Globus pallidus (tissue), 1 donor: Measurements from ENCODE around the gene SPAG5.

Experiments used
- DNase-seq: peaks from one replicate; pipeline ENCODE4 v3.0.0-alpha.2; 2015; ENCODE audit warnings: low spot score

SPAG5 gene

DNA sequence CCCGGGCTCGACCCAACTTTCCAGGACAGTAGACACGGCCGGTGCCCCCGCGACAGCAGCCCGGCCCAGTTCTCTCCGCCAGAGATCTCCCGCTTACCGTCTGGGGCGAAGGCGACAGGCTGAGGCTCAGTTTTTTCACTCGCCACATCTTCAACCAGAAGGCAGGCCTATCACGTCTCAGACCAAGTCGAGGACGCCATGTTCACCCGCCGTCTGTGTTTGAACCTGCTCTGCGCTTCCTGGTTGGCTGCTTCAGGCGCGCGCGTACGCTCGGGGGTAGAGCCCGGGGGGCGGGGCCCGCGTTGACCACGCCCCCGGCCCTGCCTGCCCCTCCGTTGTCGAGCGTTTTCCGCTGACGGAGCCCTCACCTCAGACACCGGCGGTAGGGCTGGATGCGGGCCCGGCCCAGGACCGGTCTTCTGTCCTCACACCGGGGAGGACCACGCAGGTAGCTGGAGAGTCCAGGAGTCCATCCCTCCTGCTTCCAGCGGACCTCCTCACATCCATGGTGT is at the start of gene SPAG5:
Gene SPAG5 (minus strand): TSS at position 227 of the 512 bp plus-strand sequence. CDS start 79 bp downstream, at position 148.
- DNase-seq: peak; percentile 88

DNA sequence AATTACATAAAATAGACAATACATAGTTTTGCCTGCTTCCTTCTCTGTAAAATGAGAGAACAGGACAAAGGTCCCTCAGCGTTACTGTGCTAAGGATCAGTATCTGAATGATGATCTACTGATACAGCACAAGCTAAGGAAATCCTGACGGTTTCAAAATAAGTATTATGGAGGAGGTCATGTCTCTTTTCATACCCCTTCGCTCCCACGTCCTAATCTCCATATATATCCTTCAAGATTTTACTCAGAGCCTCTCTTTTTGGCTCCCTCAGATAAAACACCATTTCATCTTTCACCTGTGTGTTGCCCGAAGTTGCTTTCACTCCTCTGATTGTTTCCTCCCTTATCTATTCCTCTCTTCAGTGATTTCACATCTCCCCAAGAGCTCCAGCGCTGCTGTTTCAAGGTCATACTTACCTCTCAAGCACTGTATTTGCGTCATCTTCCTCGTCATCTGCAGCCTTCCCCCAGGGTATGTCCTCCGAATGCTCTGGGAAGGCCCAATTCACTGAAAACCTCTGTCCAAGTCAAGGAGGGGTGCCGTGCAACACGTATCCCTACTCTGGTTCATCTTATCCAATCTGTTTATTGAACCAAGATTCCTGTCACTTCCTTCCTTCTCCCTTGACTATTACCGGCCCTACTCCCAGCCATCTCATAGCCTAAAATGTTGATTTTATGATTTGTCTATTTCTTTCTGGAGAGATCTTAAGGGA is 47.4 kb upstream of the SPAG5 start:
- no peak for DNase-seq

DNA sequence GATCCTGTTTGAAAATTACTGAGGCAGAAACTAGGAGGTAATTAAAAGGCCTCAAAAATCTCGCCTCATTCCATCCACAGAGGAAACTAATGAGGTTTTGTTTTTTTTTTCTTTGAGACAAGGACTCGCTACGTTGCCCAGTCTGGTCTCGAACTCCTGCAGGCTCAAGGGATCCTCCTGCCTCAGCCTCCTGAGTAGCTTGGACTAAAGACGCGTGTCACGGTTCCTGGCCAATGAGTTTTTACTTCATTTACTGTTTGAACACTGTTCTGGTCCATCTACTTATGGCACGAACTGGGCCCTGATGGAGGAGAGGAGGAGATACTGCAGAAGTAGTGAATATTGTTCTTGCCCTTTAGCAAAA is 46.7 kb upstream of the SPAG5 start:
- DNase-seq: no peak

GRCh38 chr17:28644787-28645575 is 46.2 kb upstream of the SPAG5 start, which contains the start of gene BLTP2:
BLTP2 (minus strand) TSS chr17:28645158; CDS start chr17:28645056, 102 bp downstream.
- peak; percentile 95 for DNase-seq

- DNase-seq: peak; percentile 34
These were observed 45.4 kb upstream of the SPAG5 start for GRCh38 chr17:28643983-28644786.

DNA sequence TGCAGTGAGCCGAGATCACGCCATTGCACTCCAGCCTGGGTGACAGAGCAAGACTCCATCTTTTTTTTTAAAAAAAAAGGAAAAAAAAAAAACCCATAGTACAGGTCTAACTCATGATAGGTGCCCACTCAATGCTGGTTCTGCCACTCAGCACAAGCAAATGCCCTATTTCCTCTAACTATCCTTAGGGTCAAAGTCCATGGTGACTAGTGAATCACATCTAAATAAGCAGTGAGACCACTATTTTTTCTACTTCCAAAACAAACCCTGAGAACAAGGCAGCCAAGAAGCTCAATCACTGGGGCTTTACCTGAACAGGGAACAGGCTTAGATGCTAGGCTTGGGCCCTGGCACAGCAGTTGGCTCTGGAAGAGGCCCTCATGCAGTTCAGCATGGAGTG is 42.8 kb upstream of the SPAG5 start:
- no peak for DNase-seq

- no peak for DNase-seq
These were observed 36.7 kb upstream of the SPAG5 start for GRCh38 chr17:28635506-28635905.

DNA sequence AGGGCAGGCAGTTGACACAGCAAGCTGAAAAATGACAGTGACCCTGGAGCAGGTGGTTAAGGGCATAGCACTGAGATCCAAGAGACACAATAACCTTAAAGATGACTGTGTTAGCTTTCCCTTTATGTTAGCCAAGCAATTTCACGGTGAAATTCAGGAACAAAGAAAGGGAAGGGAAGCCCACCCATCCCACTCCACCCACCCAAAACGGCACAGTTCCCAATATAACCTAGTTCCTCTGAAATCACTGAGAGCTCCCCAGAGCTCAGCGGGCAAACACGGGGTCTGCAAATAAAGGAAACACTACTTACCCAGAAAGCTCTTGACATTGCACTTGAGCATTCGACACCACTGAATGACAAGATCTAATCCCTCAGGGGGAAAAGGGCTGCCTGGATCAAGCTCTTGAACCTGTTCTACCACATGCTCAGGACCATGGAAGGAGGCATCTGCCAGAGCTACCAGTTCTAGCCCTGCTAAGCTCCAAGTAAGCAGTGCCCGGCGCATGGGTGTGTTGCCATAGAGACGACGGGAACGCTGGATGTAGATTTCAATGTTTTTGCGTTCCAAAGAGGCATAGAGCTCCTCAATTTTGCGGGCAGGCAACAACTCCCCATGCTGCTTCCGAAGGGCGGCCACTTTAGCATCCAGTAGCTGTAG is 35.5 kb upstream of the SPAG5 start:
- DNase-seq: no peak

- DNase-seq: peak; percentile 24
These were observed 28.0 kb upstream of the SPAG5 start for GRCh38 chr17:28626818-28627217.

DNA sequence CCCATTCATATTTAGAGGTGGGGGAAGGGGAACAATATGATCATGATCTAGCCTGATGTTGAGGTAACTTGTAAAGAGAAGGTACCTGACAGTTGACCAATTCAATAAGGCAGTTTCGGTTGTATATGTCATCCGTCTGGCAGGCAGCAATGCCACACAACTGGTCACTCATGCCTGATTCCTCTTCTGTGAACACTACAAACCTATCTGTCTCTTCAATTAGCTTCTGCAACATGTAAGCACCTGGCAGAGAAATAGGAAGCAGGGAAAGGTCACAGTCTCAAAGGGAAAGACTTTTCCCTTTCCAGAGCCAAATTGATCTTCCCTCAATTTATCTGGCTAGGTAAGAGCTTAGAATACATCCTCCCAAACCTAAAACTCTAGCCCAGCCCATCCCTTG is 25.3 kb upstream of the SPAG5 start:
- no peak for DNase-seq

DNA sequence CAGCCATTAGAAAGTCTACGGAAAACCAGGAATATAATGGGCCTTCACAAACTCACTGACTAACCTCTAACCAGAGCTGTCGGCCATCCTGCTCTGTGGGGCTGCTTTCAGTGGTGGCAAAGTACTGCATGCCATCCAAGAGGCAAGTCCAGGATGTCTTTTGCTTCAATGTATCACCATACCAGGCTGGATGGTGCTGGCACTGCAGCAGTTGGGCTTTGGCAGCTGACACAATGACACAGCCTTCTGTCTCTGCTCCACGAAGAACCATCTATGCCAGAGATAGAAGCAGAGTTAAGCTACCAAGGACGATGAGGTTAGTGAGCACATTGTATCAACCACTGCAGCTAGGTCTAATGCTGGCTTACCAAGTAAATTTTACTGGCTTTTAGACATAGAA is 24.9 kb upstream of the SPAG5 start:
- DNase-seq: no peak

- DNase-seq: no peak
These were observed 23.4 kb upstream of the SPAG5 start for GRCh38 chr17:28622186-28622585.

DNA sequence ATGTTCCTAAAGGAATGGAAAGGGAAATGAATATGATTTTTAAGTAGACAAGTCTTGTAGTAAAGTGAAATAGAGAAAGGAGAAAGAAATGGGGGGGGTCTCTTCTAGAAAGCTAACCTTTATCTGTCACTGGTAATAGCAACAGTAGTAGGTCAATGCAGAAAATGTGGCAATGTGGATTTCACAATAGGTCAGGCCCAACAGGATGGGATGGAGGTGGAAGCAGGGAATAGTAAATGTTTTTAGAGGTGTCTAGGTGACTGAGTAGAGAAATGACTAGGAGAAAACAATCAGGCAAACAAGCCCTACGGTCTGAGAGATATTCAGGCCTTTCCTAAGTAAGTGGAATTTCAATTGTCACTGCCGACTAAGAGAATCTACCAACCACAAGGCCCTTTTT is 21.2 kb upstream of the SPAG5 start:
- DNase-seq: no peak

- DNase-seq: no peak
These were observed 19.6 kb upstream of the SPAG5 start for GRCh38 chr17:28618464-28618863.

DNA sequence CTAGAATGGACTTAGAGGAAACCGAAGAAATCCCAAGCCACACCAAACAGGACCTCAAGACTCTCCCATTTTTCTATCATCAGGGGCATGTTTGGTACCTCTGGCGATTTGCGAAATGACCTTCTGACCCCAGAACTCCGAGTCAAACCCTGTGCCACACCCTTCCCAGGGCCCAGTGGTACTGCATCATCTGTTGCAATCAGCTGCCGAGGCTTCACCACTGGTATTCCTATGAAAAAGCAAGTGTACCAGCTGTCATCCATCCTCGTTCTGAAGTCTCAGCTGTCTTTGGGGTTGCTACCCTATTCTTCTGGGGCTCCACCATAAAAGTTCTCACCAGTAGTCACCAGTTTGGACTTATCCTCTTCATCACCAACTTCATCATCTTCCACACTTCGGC is 17.5 kb upstream of the SPAG5 start:
- no peak for DNase-seq

GRCh38 chr17:28615260-28615940 is 16.6 kb upstream of the SPAG5 start:
- no peak for DNase-seq

- no peak for DNase-seq
These were observed 15.1 kb upstream of the SPAG5 start, which contains the start of gene RSKR for GRCh38 chr17:28613931-28614381. RSKR (minus strand) TSS chr17:28614185; CDS start chr17:28614161, 24 bp downstream.

DNA sequence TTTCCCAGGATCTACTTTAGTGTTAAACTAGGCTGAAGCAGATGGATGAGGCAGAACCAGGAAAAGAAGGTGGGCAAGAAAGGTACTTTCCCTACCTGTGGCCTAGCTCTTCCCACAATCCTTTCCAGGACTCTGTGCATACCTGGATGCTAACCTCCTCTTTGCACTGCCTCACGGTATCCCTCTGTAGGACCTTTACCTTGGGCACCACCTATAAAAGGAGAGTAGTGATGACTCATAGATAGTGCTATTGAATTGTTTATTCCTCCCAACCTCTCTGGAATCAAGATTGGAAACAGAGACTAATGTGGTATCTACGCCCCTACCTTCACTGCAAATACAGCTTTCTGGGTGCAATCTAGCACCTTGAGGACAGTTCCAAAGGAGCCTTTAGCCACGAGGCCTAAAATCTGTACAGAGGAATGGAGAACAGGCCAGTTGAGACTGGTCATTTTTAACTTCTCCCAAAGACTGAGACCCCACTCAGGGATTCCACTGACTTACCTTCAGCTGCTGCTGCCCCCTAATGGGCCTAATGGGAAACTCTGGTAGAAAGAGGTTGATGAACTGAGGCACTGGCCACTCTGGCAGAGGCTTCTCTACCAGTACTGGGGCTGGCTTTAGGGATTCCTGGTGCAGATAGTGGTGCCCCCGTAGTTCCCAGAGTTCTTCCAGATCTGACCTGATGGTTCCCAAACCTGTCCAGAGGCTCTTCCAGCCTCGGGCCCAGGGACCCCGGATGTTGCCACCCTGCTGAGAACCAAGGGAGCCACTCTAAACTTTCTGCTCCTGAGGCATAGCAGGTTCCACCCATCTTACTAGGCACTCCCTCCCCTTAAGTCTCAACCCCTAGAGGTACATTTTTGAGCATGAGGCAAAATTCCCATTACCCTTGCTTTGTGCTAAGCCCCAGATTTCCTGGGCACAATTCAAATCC is 14.4 kb upstream of the SPAG5 start:
- peak; percentile 29 for DNase-seq

DNA sequence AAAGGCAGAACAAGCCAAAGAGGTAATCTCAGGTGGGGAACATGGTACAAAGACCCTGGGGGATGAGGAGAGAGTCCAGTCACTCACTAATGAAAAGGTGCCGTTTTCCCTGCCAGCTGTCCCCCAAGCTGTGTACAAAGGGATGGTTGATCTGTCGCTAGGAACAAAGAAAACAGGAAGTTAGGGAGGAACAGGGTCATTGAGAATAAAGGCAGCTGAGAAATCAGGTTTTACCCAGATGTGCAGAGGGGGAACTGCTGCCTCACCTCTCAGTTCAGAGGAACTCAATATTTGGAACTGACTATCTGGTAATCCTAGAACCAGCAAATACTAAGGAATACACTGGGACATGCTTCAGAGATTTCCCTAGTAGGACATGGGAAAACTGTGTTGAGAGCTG is 13.7 kb upstream of the SPAG5 start:
- DNase-seq: no peak

- DNase-seq: no peak
These were observed 11.6 kb upstream of the SPAG5 start for GRCh38 chr17:28610376-28610775.
